LoVo (cell line): Measurements from ENCODE around the gene KAT6B.

ENCODE experiments used
- DNase-seq: peaks from one replicate; pipeline ENCODE4 v3.0.0-alpha.2; 2016; ENCODE audit warnings: low spot score

KAT6B gene

GRCh38 chr10:74921744-74922143, 95.3 kb downstream of the KAT6B start:
- DNase-seq: peak; percentile 65

- DNase-seq: peak; percentile 70
Measured at GRCh38 chr10:74922921-74923320, 96.5 kb downstream of the KAT6B start.

DNA sequence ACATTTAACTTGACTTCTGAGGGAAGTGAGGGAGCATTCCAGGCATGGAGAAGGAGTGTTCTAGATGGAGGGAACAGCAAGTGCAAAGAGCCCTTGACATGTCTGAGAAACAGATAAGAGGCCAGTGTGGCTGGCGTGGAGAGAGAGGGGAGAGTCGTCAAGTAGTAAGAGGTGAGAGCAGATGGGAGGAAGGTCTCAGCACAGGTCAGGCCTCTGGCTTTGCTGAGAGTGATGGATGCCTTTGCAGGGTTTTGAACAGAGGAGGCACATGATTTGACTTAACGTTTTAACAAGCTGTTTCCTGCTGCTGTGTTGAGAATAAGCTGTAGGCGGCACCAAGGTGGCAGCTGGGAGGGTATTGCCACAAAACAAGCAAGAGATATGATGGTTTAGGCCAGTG, 97.2 kb downstream of the KAT6B start:
- DNase-seq: no peak

DNA sequence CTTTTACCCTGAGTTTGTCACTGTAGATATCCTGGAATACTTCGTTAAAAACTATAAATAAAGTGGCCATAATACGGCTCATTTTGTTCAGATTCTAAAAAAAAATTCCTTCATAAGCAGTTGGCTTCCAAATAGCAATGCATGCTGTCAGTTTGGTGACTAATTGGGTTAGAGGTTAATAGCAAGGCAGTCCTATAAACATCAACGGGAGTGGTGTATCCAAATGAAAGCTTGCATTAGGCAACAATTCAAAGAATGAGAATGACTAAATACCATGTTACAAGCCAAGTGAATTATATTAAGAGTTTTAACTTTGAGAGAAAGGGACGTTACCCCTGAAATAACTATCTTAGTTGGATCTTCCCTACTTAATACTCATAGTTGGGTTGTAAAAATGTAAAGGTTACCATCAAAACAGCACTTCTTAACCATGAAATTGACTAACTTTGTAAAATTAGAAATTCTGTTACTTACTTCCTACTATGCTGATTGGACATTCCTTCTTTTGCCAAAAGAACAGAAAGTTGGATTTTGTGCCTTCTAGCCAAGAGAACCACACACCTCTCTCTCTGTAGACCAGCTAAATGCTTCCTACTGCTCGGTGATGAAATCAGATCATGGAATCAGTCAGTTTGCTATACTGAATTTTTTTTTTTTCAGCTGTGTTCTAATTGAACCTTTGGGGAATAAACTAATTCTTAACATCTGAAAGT, 98.0 kb downstream of the KAT6B start:
- DNase-seq: peak; percentile 87

DNA sequence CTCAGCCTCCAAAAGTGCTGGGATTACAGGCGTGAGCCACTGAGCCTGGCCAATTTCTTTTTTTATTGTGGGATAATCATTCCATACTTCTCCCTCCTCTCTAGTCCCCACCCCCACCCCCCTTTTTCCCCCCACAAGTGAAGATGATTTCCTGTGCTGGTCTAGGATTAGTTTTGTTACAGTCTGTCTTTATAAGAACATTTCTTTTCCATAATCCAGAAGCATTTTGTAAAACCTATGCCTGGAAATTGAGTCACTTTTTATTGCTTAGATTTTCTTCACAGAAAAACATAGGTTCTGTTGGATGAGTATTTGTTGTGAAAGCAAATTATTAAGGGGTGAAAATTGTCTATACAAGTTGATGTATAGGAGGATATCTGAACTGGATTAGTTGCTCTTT, 98.9 kb downstream of the KAT6B start:
- DNase-seq: no peak

GRCh38 chr10:74925708-74926107, 99.3 kb downstream of the KAT6B start:
- DNase-seq: no peak

- no peak for DNase-seq
Measured at GRCh38 chr10:74926791-74927585, 100.6 kb downstream of the KAT6B start.

DNA sequence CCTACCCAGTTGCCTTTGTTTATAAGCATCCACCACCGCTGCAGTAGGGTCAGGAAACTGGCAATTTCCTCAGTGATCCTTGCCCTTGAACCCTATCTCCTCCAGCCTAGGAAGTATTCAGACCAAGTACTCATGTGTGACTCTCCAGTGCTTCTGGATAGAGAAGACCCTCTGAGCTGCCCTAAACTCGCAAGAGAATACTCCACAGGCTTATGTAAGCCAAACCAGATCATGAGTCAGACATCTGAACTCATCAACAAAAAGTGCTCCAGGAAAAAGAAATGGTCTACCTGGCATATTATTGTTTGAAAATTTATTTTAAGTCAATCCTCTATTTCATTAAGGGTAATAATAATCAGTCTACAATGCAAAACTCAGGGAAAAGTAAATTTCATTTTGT, 101.3 kb downstream of the KAT6B start:
- no peak for DNase-seq

DNA sequence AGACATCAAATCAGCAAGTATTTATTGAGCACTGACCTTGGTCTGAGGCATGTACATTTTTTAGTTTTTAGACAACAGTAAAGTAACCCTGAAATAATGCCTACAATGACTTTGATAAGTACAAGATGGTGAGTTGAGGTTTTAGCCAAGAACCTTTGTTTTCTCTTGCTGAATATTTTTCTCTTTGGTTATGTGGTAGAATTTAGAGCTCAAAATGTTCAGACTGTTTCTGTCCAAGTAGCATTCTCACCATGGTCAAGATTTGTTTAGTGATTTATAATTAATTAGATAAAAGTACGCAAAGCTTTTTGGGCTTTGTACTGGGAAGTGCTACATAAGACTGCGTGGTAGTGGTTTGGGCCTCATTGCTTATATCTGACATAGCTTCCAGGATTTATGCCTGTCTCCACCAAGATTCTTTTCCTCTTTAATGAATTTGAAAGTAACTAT, 102.4 kb downstream of the KAT6B start:
- no peak for DNase-seq

DNA sequence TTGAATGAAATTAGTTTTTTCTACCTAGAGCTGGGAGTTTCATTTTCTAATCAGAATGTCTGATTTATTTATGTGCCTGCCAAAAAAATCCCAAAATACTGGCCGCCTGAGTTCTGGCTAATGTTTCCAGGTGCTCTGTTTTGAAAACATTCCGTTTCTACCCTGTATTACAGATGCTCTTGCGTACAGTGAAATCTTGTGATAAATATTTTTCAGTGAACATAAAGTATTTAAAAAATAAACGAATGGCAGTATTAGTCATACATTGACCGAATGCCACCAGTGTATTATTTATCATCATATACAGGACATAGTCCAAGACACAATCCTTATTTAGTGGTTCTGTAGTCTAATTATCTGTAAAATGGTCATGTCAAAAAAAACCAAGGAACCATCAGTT, 102.8 kb downstream of the KAT6B start:
- DNase-seq: no peak

DNA sequence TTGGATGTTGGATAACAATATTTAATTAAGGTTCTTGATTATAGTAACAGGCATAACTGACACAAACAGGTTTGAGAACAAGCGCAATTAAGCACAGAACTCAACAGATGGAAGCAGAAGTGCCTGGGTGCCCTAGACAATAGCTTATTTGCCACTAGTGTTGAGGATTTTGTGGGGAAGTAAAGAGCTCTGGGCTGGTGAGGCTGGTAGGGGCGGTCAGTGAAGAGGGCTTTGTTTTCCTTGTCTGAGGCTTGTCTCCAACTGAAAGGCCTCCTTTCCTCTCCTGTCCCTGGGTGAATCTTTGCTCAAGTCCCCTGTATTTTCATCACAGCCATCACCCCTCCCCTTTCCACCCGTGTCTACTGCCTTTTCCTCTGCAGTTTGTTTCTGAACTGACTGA, 104.6 kb downstream of the KAT6B start:
- no peak for DNase-seq

- DNase-seq: no peak
Measured at GRCh38 chr10:74932648-74933047, 106.2 kb downstream of the KAT6B start.

- DNase-seq: no peak
Measured at GRCh38 chr10:74934100-74934812, 107.9 kb downstream of the KAT6B start.

DNA sequence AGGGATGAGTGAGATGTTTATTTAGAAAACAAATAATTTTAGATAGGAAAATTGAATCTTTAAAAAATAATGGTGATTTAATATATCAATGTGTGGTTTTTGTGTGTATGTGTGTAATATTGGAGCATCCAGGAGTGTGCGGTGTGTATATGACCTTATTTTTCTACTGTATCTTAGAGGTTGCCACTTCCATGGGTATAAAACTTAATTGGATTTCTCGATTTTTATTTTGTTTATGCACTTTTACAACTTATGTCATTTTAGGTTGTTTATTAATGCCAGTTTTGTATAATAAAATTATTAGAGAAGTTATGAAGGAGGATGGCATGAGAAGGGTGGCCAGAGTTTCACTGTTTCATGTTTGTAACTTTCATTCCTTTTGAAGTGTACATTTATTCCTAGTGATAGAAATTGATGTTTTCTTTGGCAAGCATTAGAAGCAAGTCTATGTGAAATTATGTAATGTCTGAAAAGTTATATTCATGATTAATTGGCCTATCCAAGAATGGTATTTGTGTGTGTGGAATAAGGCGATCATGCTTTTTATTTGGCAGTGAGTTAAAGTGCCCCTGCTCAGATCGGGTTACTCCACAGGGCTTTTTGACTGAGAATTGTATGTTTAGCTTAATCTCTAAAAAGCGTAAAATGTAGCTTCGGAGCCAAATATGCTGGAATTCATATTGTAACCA, 110.3 kb downstream of the KAT6B start:
- no peak for DNase-seq

DNA sequence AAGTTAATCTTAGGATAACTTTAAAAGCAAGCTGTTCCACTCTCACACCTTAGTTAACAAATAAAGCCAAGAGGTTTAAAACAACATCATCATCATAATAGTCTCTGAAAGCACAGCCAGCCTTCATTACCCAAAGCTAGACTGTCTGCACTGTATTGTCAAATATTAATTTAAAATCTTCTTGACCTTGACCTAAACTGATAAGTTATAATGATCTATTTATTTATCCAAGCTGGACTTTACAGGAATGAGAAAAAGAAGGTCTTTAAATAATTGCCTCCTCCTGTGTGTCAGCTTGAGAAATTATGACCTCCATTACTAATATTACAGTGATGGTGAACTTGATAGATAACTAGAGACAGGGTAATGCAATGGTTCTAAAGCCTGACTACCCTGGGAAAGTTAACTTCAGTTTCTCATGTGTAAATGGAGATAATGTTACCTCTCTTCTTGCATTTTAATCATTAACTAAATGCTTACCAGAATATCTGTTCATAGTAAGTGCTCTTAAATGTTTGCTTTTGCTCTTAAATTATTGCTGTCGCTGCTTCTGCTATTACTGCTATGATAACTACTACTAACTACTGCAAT, 111.0 kb downstream of the KAT6B start:
- no peak for DNase-seq

DNA sequence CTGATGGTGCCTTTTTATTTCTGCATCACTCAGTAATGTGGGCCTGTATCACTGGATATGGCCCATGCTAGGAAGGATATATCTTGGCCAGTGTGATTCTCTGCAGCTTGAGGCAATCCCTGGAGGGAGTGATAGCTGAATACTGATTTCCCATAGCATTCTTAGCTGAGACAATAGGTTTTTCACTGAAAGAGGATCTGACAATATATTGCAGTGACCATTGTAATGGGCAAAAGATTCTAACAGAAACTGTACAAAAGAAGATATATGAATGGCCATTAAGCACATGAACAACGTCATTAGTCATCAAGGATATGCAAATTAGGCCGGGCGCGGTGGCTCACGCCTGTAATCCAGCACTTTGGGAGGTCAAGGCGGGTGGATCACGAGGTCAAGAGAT, 117.8 kb downstream of the KAT6B start:
- no peak for DNase-seq

DNA sequence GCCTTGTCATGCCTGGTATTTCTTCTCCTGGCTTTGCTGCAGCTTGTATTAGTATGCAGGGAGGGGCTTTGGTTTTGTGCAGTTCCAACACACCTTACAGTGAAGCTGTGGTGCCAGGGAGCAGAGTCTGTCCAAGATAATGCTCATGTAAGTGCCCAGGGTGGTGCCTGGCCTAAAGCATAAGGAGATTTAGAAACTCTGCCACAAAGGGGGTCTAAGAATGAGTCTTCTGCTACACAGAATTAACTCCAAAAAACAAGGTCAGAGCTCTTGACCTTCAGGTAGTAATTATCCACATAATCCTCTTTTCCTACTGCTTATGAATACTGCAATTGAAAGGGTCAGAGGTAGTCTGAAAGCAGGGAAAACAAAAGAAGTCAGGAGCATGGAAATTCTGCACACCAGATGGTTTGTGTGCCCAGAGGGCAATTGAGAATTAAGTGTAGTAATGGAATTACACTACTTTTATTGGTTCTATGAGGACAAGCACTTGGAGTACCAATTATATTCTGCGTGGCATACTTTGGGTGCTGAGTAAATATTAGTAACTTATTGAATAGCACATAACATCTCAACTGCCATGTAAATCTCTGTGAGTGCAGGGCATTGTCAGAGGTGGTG, 121.5 kb downstream of the KAT6B start:
- no peak for DNase-seq

GRCh38 chr10:74949034-74949832, 122.8 kb downstream of the KAT6B start:
- DNase-seq: no peak

DNA sequence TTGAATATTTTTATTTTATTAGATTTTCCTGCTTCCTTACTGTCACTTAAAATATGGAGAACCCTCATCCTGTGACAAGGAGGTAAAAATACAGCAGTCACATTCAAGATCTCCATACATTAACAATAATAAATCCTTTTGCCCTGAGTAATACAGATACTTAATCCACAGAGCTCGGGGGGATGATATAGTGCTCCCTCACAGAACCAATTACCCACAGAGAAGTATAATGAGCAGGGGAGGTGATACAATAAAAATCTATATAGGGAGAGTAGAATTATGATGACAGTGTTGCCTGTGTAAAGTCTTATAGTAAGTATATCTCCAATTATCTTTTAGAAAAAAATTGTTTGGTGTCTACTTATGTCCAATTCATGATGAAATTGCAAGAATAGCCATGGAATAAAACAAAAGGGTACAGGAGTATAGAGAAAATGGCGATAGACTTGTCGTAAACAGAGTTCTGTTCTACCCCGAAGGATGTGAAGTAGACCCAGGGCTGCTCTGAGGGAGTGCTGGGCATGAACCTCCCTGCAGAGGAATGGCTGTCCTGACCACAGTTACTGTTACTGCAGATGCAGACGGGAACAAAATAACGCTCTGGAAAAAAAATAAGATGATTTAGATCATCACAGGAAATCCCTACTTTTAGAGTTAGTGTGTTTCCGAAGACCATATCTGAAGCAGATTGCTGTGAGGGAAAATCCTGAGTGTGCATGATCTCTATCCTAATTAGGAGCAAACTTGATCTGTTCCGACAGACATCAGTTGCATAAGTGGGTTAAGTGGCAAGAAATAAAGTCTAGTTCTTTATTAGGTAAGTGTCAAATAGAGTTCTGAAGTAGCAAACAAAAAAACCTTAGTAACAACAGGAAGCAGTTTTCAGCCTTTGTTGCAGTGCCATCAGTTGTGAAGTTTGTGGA, 123.7 kb downstream of the KAT6B start:
- DNase-seq: no peak

- no peak for DNase-seq
Measured at GRCh38 chr10:74953214-74953613, 126.8 kb downstream of the KAT6B start.
